GM18867 (cell line): ENCODE measurements around the gene TBC1D1.

Experiments
- ATAC-seq: cut with Tn5 transposase; IDR thresholded peaks from one replicate; pipeline ENCODE4 v1.9.1; 2021; ENCODE audit warnings: mild to moderate bottlenecking, moderate library complexity; ENCODE audit not compliant: unreplicated experiment

Gene TBC1D1

GRCh38 chr4:38182334-38182998, 291.6 kb downstream of the TBC1D1 start:
- ATAC-seq, result no peak

- no peak for ATAC-seq
Measured at GRCh38 chr4:38184404-38184803, 293.5 kb downstream of the TBC1D1 start.

- no peak for ATAC-seq
Measured at GRCh38 chr4:38185406-38186144, 294.7 kb downstream of the TBC1D1 start.

GRCh38 chr4:38188136-38188535, 297.3 kb downstream of the TBC1D1 start:
- no peak for ATAC-seq

GRCh38 chr4:38188631-38189101, 297.8 kb downstream of the TBC1D1 start:
- ATAC-seq, result no peak
